B cell (primary cell): ENCODE measurements around the gene OSBPL1A. TPM values are rescaled to one million over a fixed set of nuclear protein-coding genes. Genes with fewer than 3 reads are reported as not detected.

ENCODE experiments used
- ATAC-seq: fragments of 200-7000 bp; cut with Tn5 transposase; one replicate; pipeline ENCODE4 v1.10.0; 2021; ENCODE audit warnings: low read depth, mild to moderate bottlenecking, moderate number of reproducible peaks, moderate library complexity
- CTCF ChIA-PET: fragments of 350-600 bp; sonication (Branson Sonifier 250); formaldehyde crosslinking; loops from one replicate; lab custom pipeline; 2021; ENCODE audit warnings: antibody characterized with exemption, inconsistent platforms; lab: Charles Lee
- POLR2A ChIA-PET: fragments of 350-600 bp; sonication (Branson Sonifier 250); formaldehyde crosslinking; loops from one replicate; lab custom pipeline; 2021; ENCODE audit warnings: antibody characterized with exemption; lab: Charles Lee
- DNase-seq: peaks from one replicate; pipeline ENCODE4 v3.0.0; 2013
- H2AFZ ChIP-seq: 2 replicates; pipeline ENCODE4 v1.6.1; 2012; ENCODE audit warnings: mild to moderate bottlenecking, low read depth, low read length; ENCODE audit not compliant: insufficient read depth, poor library complexity, severe bottlenecking
- H3K27ac ChIP-seq, 2 donors: 1 replicate in 1 of 2; 2 replicates in 1 of 2; pipeline ENCODE4 v1.5.1; 2012 to 2013; ENCODE audit warnings: low read length in 2 of 2, mild to moderate bottlenecking in 2 of 2, moderate library complexity in 1 of 2
- H3K27me3 ChIP-seq, 4 experiments: fragments of 200-600 bp in 1 of 4; sonication (generic) in 1 of 4; replicated peaks in 1 of 4; 1 replicate in 2 of 4; 2 replicates in 2 of 4; pipeline versions ENCODE4 v1.6.1 to v1.7.0; 2013 to 2016; ENCODE audit warnings: low read length in 3 of 4, mild to moderate bottlenecking in 2 of 4, mixed read lengths in 1 of 4, moderate library complexity in 1 of 4; ENCODE audit not compliant: insufficient read depth in 4 of 4, control insufficient read depth in 3 of 4; ENCODE audit errors: control extremely low read depth in 1 of 4
- H3K36me3 ChIP-seq, 2 experiments: replicated peaks in 1 of 2; 1 replicate in 1 of 2; 2 replicates in 1 of 2; pipeline versions ENCODE4 v1.6.1 to v1.7.1; 2013; ENCODE audit warnings: low read length in 1 of 2; ENCODE audit not compliant: insufficient read depth in 2 of 2, control insufficient read depth in 1 of 2; ENCODE audit errors: control extremely low read depth in 1 of 2, extremely low read depth in 1 of 2
- H3K4me1 ChIP-seq, 2 donors: fragments of 200-600 bp in 1 of 2; sonication (generic) in 1 of 2; 1 replicate in 1 of 2; 2 replicates in 1 of 2; pipeline versions ENCODE4 v1.5.1 to v1.6.1; 2013 to 2017; ENCODE audit warnings: low read length in 2 of 2; ENCODE audit not compliant: control insufficient read depth in 2 of 2, insufficient read depth in 2 of 2
- H3K4me2 ChIP-seq: replicated peaks from 2 replicates; pipeline ENCODE3; 2012; ENCODE audit warnings: mild to moderate bottlenecking, low read depth, low read length; ENCODE audit not compliant: poor library complexity, severe bottlenecking
- H3K4me3 ChIP-seq, 5 experiments: fragments of 200-600 bp in 1 of 5; sonication (generic) in 1 of 5; 1 replicate in 3 of 5; 2 replicates in 2 of 5; pipeline versions ENCODE4 v1.5.1 to v1.7.0; 2011 to 2016; ENCODE audit warnings: low read length in 4 of 5, mild to moderate bottlenecking in 4 of 5, low read depth in 2 of 5, control low read depth in 1 of 5, moderate library complexity in 1 of 5; ENCODE audit not compliant: insufficient read depth in 1 of 5; ENCODE audit errors: control extremely low read depth in 1 of 5, extremely low read depth in 1 of 5
- H3K79me2 ChIP-seq: fragments of 200-600 bp; sonication (generic); one replicate; pipeline ENCODE4 v1.6.0; 2016; ENCODE audit warnings: low read length; ENCODE audit not compliant: control insufficient read depth, insufficient read depth
- H3K9ac ChIP-seq: fragments of 200-600 bp; sonication (generic); 2 replicates; pipeline ENCODE4 v1.6.1; 2017; ENCODE audit warnings: mild to moderate bottlenecking, low read length, moderate library complexity
- H3K9me3 ChIP-seq, 3 donors: one replicate each; pipeline versions ENCODE4 v1.6.1 to v1.7.1; 2013; ENCODE audit warnings: low read length in 2 of 3; ENCODE audit not compliant: control insufficient read depth in 2 of 3, insufficient read depth in 1 of 3; ENCODE audit errors: control extremely low read depth in 1 of 3
- H4K20me1 ChIP-seq: 2 replicates; pipeline ENCODE4 v1.6.0; 2012; ENCODE audit warnings: mild to moderate bottlenecking, low read length; ENCODE audit not compliant: insufficient read depth, control insufficient read depth, poor library complexity, severe bottlenecking
- H3K27ac Mint-ChIP-seq: one replicate; pipeline ENCODE4 v1.8.0; 2021; ENCODE audit warnings: mixed read lengths
- H3K27me3 Mint-ChIP-seq: one replicate; pipeline ENCODE4 v1.8.0; 2021; ENCODE audit warnings: mixed read lengths
- H3K4me1 Mint-ChIP-seq: one replicate; pipeline ENCODE4 v1.8.0; 2021; ENCODE audit warnings: mixed read lengths
- H3K4me3 Mint-ChIP-seq: one replicate; pipeline ENCODE4 v1.8.0; 2021; ENCODE audit warnings: mixed read lengths
- H3K9me3 Mint-ChIP-seq: one replicate; pipeline ENCODE4 v1.8.0; 2022; ENCODE audit warnings: mixed read lengths; ENCODE audit not compliant: insufficient read depth
- EZH2 ChIP-seq: IDR thresholded peaks from 2 replicates; pipeline ENCODE4 v1.6.1; 2012; ENCODE audit warnings: borderline replicate concordance, low read depth, mild to moderate bottlenecking, moderate library complexity, low read length; ENCODE audit not compliant: insufficient read depth, poor library complexity, severe bottlenecking
- WGBS: methylation state at CpG from one replicate; pipeline ENCODE4 v1.1.5; 2013; ENCODE audit warnings: missing lambda C conversion rate; ENCODE audit not compliant: insufficient coverage; 5-methylcytosine and 5-hydroxymethylcytosine counted together
- intact Hi-C: fragments of 100-400 bp; cut with micrococcal nuclease; formaldehyde crosslinking; loops from one replicate; pipeline ENCODE4 v1.10.0; 2022
- polyA plus RNA-seq: library from polyadenylated mRNA; depleted of rRNA; stranded (reverse); fragments of >200 nt; gene quantifications from 2 replicates; pipeline ENCODE4 v1.2.3, GENCODE V29; 2012
- total RNA-seq, 2 donors: library from RNA; stranded (reverse); fragments of 120-200 nt in 1 of 2; gene quantifications; 1 replicate in 1 of 2; 2 replicates in 1 of 2; pipeline versions ENCODE4 v1.2.3 to v1.2.4, GENCODE V29; 2013 to 2022
- TF ChIP-seq, protein P1 (sequence below): fragments of 200-600 bp; IDR thresholded peaks from one replicate; pipeline ENCODE4 v1.8.0; 2022; ENCODE audit warnings: antibody characterized with exemption, mild to moderate bottlenecking

OSBPL1A gene
- total and polyA plus RNA-seq, 2 donors (not counting 1 experiment from before 2014, with no cell fraction given) = 0.57 to 0.86 TPM

DNA sequence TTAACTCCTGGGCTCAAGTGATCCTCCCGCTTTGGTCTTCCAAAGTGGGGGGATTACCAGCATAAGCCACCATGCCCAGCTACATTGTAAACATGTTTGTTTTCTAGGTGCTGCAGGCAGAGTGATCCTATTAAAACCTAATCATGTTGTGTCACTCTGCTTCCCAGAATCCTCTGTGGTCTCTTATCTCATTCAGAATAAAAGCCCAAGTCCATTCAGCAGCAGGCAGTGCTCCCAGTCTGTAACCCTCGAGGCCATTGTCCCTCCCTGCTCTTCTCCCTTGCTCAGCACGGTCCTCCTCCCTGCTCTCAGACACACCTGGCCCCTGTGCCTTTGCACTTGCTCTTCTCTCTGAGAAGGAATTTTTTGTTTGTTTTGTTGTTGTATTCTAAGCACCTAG, 269.9 kb downstream of the OSBPL1A start:
- Mint-ChIP-seq H3K4me3 (no peak overlapping the region), H3K9me3 (no peaks in the 10 kb centered on the region), H3K27me3 (no peaks in the 10 kb centered on the region), H3K27ac (no peak overlapping the region), H3K4me1 (no peaks in the 10 kb centered on the region)
- intact Hi-C loops = no loop called here
- no peak overlapping the region for H3K4me3 ChIP-seq
- no peak overlapping the region for H3K4me2 ChIP-seq
- no peaks in the 10 kb centered on the region for H4K20me1 ChIP-seq
- TF ChIP-seq, protein P1, sequence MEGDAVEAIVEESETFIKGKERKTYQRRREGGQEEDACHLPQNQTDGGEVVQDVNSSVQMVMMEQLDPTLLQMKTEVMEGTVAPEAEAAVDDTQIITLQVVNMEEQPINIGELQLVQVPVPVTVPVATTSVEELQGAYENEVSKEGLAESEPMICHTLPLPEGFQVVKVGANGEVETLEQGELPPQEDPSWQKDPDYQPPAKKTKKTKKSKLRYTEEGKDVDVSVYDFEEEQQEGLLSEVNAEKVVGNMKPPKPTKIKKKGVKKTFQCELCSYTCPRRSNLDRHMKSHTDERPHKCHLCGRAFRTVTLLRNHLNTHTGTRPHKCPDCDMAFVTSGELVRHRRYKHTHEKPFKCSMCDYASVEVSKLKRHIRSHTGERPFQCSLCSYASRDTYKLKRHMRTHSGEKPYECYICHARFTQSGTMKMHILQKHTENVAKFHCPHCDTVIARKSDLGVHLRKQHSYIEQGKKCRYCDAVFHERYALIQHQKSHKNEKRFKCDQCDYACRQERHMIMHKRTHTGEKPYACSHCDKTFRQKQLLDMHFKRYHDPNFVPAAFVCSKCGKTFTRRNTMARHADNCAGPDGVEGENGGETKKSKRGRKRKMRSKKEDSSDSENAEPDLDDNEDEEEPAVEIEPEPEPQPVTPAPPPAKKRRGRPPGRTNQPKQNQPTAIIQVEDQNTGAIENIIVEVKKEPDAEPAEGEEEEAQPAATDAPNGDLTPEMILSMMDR = no peak
- TF ChIP-seq EZH2 = no peak
- no peaks in the 10 kb centered on the region for H3K4me1 ChIP-seq
- ChIA-PET POLR2A (no interaction called here), CTCF (interaction anchor here (1.9 kb wide), 1 partner anchor 9 kb away, joined by 9 read pairs; no protein-coding TSS in a partner anchor)
- no peak overlapping the region for H2AFZ ChIP-seq
- H3K27me3 ChIP-seq = no peaks in the 10 kb centered on the region
- no peaks in the 10 kb centered on the region for H3K79me2 ChIP-seq
- peaks cover 17 to 68% of the 10 kb centered on the region in 2 experiments for H3K36me3 ChIP-seq
- no peak for DNase-seq
- no peak overlapping the region for H3K27ac ChIP-seq
- WGBS = 83% methylated on average over 1 of the region's 3 CpGs
- no peak overlapping the region for H3K9ac ChIP-seq
- ATAC-seq = no peak
- no peaks in the 10 kb centered on the region for H3K9me3 ChIP-seq

DNA sequence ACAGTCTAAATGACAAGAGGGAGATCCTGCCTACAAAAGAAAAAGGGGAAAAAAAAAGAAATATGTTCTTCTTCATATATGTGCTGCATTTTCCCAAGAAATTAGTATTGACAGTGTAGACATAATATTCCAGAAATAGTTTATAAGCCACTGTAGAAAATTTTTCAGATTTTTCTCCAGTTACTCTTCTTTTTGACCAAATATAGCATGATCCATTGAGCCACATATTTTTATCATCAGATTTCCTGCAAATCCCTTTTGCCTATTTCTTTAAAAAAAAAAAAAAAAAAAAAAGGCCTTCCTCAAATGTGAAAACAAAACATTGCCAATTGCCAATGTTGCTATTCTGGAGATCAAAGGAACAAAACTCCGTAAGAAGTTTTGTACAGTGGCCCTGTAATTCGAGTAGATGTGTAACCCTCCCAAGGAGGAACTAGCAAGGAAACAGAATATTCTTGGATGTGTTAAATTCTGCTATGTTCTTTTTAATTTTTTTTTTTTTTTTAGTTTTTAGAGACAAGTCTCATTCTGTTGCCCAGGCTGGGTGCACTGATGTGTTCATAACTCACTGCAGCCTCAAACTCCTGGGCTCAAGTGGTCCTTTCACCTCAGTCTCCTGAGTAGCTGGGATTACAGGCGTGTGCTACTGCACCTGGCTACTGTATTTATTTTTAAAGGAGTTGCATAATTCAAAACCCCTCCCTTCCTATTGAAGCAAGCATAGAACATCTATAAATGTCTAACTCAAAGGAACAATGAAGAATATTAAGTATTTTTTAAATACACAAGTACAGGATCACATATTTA, 271.3 kb downstream of the OSBPL1A start:
- peaks cover 13 to 68% of the 10 kb centered on the region in 2 experiments for H3K36me3 ChIP-seq
- no peak for TF ChIP-seq EZH2
- TF ChIP-seq, protein P1 = no peak
- ChIA-PET CTCF (no interaction called here), POLR2A (no interaction called here)
- H3K4me3 ChIP-seq = no peak overlapping the region
- H3K9ac ChIP-seq = no peak overlapping the region
- intact Hi-C loops = no loop called here
- H3K4me2 ChIP-seq = no peak overlapping the region
- Mint-ChIP-seq H3K4me1 (no peaks in the 10 kb centered on the region), H3K4me3 (no peak overlapping the region), H3K27ac (no peak overlapping the region), H3K27me3 (no peaks in the 10 kb centered on the region), H3K9me3 (no peaks in the 10 kb centered on the region)
- WGBS = 100% methylated on average over 2 of the region's 3 CpGs
- DNase-seq = no peak
- H3K4me1 ChIP-seq = no peaks in the 10 kb centered on the region
- H2AFZ ChIP-seq = no peak overlapping the region
- no peak for ATAC-seq
- no peaks in the 10 kb centered on the region for H4K20me1 ChIP-seq
- no peaks in the 10 kb centered on the region for H3K79me2 ChIP-seq
- no peak overlapping the region for H3K27ac ChIP-seq
- no peaks in the 10 kb centered on the region for H3K9me3 ChIP-seq
- H3K27me3 ChIP-seq = no peaks in the 10 kb centered on the region
